Measurements from ENCODE around the gene RASSF4.

Gene RASSF4

GRCh38 chr10:44960482-44961229 lies 1.1 kb downstream of the RASSF4 start:
- H3K9me3 ChIP-seq (ENCODE audit: low read length) = no peaks in the 10 kb centered on the region
- peaks cover 9% of the 10 kb centered on the region for H3K36me3 ChIP-seq (ENCODE audit: insufficient read depth, low read length)
- peak overlapping the region; percentile 66 for H3K27ac ChIP-seq (ENCODE audit: low read depth, low read length)
- peaks cover 51% of the 10 kb centered on the region for H3K4me1 ChIP-seq (ENCODE audit: insufficient read depth, low read length)
- H3K4me3 ChIP-seq (ENCODE audit: low read depth in 1 of 2, low read length in 2 of 2) = peak overlapping the region in 1 of 2 donors; percentile 75
- H3K27me3 ChIP-seq (ENCODE audit: control insufficient read depth in 1 of 2, insufficient read depth in 2 of 2, low read length in 2 of 2) = no peaks in the 10 kb centered on the region
- H3K9ac ChIP-seq (ENCODE audit: low read length) = peak overlapping the region; percentile 3

GRCh38 chr10:44961230-44961571 lies 1.6 kb downstream of the RASSF4 start:
- no peak overlapping the region for H3K9ac ChIP-seq (ENCODE audit: low read length)
- H3K9me3 ChIP-seq (ENCODE audit: low read length) = no peaks in the 10 kb centered on the region
- H3K36me3 ChIP-seq (ENCODE audit: insufficient read depth, low read length) = peaks cover 5% of the 10 kb centered on the region
- peaks cover 53% of the 10 kb centered on the region for H3K4me1 ChIP-seq (ENCODE audit: insufficient read depth, low read length)
- H3K4me3 ChIP-seq (ENCODE audit: low read depth in 1 of 2, low read length in 2 of 2) = peak overlapping the region in 1 of 2 donors; percentile 75
- H3K27ac ChIP-seq (ENCODE audit: low read depth, low read length) = no peak overlapping the region
- H3K27me3 ChIP-seq (ENCODE audit: control insufficient read depth in 1 of 2, insufficient read depth in 2 of 2, low read length in 2 of 2) = no peaks in the 10 kb centered on the region

GRCh38 chr10:44961931-44962750 lies 2.5 kb downstream of the RASSF4 start:
- no peak overlapping the region for H3K27ac ChIP-seq (ENCODE audit: low read depth, low read length)
- no peak overlapping the region for H3K9ac ChIP-seq (ENCODE audit: low read length)
- H3K4me1 ChIP-seq (ENCODE audit: insufficient read depth, low read length) = peaks cover 60% of the 10 kb centered on the region
- no peaks in the 10 kb centered on the region for H3K27me3 ChIP-seq (ENCODE audit: control insufficient read depth in 1 of 2, insufficient read depth in 2 of 2, low read length in 2 of 2)
- H3K9me3 ChIP-seq (ENCODE audit: low read length) = no peaks in the 10 kb centered on the region
- H3K4me3 ChIP-seq (ENCODE audit: low read depth in 1 of 2, low read length in 2 of 2) = no peak overlapping the region
- H3K36me3 ChIP-seq (ENCODE audit: insufficient read depth, low read length) = no peaks in the 10 kb centered on the region

- Histone ChIP-seq H3K9ac (ENCODE audit: low read length) (no peak overlapping the region), H3K27ac (ENCODE audit: low read depth, low read length) (no peak overlapping the region)
These were observed 3.5 kb downstream of the RASSF4 start for GRCh38 chr10:44962870-44963738.

GRCh38 chr10:44963772-44964633 lies 4.4 kb downstream of the RASSF4 start:
- H3K27ac ChIP-seq (ENCODE audit: low read depth, low read length) = no peak overlapping the region

More at GRCh38 chr10:44962870-44963738, 3.5 kb downstream of the RASSF4 start:
- Histone ChIP-seq H3K27me3 (ENCODE audit: control insufficient read depth in 1 of 2, insufficient read depth in 2 of 2, low read length in 2 of 2) (no peaks in the 10 kb centered on the region), H3K4me3 (ENCODE audit: low read depth in 1 of 2, low read length in 2 of 2) (no peak overlapping the region), H3K9me3 (ENCODE audit: low read length) (no peaks in the 10 kb centered on the region), H3K36me3 (ENCODE audit: insufficient read depth, low read length) (no peaks in the 10 kb centered on the region), H3K4me1 (ENCODE audit: insufficient read depth, low read length) (peaks cover 58% of the 10 kb centered on the region)

GRCh38 chr10:44965104-44965503 lies 5.5 kb downstream of the RASSF4 start:
- peaks cover 2% of the 10 kb centered on the region for H3K36me3 ChIP-seq (ENCODE audit: insufficient read depth, low read length)
- no peaks in the 10 kb centered on the region for H3K27me3 ChIP-seq (ENCODE audit: control insufficient read depth in 1 of 2, insufficient read depth in 2 of 2, low read length in 2 of 2)
- no peaks in the 10 kb centered on the region for H3K9me3 ChIP-seq (ENCODE audit: low read length)
- H3K4me1 ChIP-seq (ENCODE audit: insufficient read depth, low read length) = peaks cover 55% of the 10 kb centered on the region
- H3K27ac ChIP-seq (ENCODE audit: low read depth, low read length) = no peak overlapping the region
- no peak overlapping the region for H3K4me3 ChIP-seq (ENCODE audit: low read depth in 1 of 2, low read length in 2 of 2)
- no peak overlapping the region for H3K9ac ChIP-seq (ENCODE audit: low read length)

More at GRCh38 chr10:44963772-44964633, 4.4 kb downstream of the RASSF4 start:
- peaks cover 56% of the 10 kb centered on the region for H3K4me1 ChIP-seq (ENCODE audit: insufficient read depth, low read length)
- no peak overlapping the region for H3K9ac ChIP-seq (ENCODE audit: low read length)
- H3K4me3 ChIP-seq (ENCODE audit: low read depth in 1 of 2, low read length in 2 of 2) = no peak overlapping the region
- no peaks in the 10 kb centered on the region for H3K36me3 ChIP-seq (ENCODE audit: insufficient read depth, low read length)
- H3K27me3 ChIP-seq (ENCODE audit: control insufficient read depth in 1 of 2, insufficient read depth in 2 of 2, low read length in 2 of 2) = no peaks in the 10 kb centered on the region
- no peaks in the 10 kb centered on the region for H3K9me3 ChIP-seq (ENCODE audit: low read length)

- H3K4me1 ChIP-seq (ENCODE audit: insufficient read depth, low read length) = peaks cover 49% of the 10 kb centered on the region
- no peak overlapping the region for H3K4me3 ChIP-seq (ENCODE audit: low read depth in 1 of 2, low read length in 2 of 2)
- peaks cover 8% of the 10 kb centered on the region for H3K36me3 ChIP-seq (ENCODE audit: insufficient read depth, low read length)
- no peaks in the 10 kb centered on the region for H3K27me3 ChIP-seq (ENCODE audit: control insufficient read depth in 1 of 2, insufficient read depth in 2 of 2, low read length in 2 of 2)
- no peaks in the 10 kb centered on the region for H3K9me3 ChIP-seq (ENCODE audit: low read length)
- H3K9ac ChIP-seq (ENCODE audit: low read length) = no peak overlapping the region
- H3K27ac ChIP-seq (ENCODE audit: low read depth, low read length) = no peak overlapping the region
These were observed 6.1 kb downstream of the RASSF4 start for GRCh38 chr10:44965651-44966097.

- H3K9me3 ChIP-seq (ENCODE audit: low read length) = no peaks in the 10 kb centered on the region
- H3K4me1 ChIP-seq (ENCODE audit: insufficient read depth, low read length) = peaks cover 46% of the 10 kb centered on the region
- H3K4me3 ChIP-seq (ENCODE audit: low read depth in 1 of 2, low read length in 2 of 2) = no peak overlapping the region
- no peak overlapping the region for H3K27ac ChIP-seq (ENCODE audit: low read depth, low read length)
- no peaks in the 10 kb centered on the region for H3K27me3 ChIP-seq (ENCODE audit: control insufficient read depth in 1 of 2, insufficient read depth in 2 of 2, low read length in 2 of 2)
- H3K9ac ChIP-seq (ENCODE audit: low read length) = no peak overlapping the region
- peaks cover 8% of the 10 kb centered on the region for H3K36me3 ChIP-seq (ENCODE audit: insufficient read depth, low read length)
These were observed 6.7 kb downstream of the RASSF4 start for GRCh38 chr10:44966129-44966815.

- Histone ChIP-seq H3K27ac (ENCODE audit: low read depth, low read length) (no peak overlapping the region), H3K4me3 (ENCODE audit: low read depth in 1 of 2, low read length in 2 of 2) (no peak overlapping the region), H3K9me3 (ENCODE audit: low read length) (no peaks in the 10 kb centered on the region), H3K27me3 (ENCODE audit: control insufficient read depth in 1 of 2, insufficient read depth in 2 of 2, low read length in 2 of 2) (no peaks in the 10 kb centered on the region), H3K4me1 (ENCODE audit: insufficient read depth, low read length) (peaks cover 46% of the 10 kb centered on the region), H3K9ac (ENCODE audit: low read length) (no peak overlapping the region), H3K36me3 (ENCODE audit: insufficient read depth, low read length) (peaks cover 12% of the 10 kb centered on the region)
These were observed 7.4 kb downstream of the RASSF4 start for GRCh38 chr10:44966816-44967509.

- H3K27me3 ChIP-seq (ENCODE audit: control insufficient read depth in 1 of 2, insufficient read depth in 2 of 2, low read length in 2 of 2) = no peaks in the 10 kb centered on the region
- no peak overlapping the region for H3K9ac ChIP-seq (ENCODE audit: low read length)
- H3K4me3 ChIP-seq (ENCODE audit: low read depth in 1 of 2, low read length in 2 of 2) = no peak overlapping the region
- H3K36me3 ChIP-seq (ENCODE audit: insufficient read depth, low read length) = peaks cover 15% of the 10 kb centered on the region
- H3K9me3 ChIP-seq (ENCODE audit: low read length) = no peaks in the 10 kb centered on the region
- no peak overlapping the region for H3K27ac ChIP-seq (ENCODE audit: low read depth, low read length)
- peaks cover 45% of the 10 kb centered on the region for H3K4me1 ChIP-seq (ENCODE audit: insufficient read depth, low read length)
These were observed 8.0 kb downstream of the RASSF4 start for GRCh38 chr10:44967616-44968015.

Measured in muscle layer of colon (tissue), 2 donors.